ENCODE measurements around the gene RRP8.

RRP8 gene

DNA sequence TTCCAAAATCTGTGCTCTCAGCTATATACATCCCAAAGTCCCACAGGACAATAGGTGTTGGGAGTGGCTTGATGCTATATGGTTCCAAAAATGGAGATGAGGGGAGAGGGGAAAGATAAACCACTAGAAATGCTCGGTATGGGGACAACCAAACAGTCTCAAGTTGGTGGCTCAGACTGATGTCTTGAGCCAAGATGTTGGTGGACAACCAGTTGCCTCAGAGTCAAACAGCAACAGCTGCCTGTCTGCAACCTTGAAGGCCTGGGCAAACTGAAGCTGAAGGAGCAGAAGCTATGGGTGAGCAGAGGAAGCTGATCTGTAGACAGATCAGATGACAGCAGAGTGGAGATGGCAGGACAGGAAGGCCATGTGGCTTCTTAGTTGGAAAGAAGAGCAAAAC is 4.0 kb downstream of the RRP8 start:
- TF ChIP-seq CTCF (IDR thresholded peaks at IDR 0.05; ENCODE audit: low read depth, low read length): no peak
- H3K4me3 ChIP-seq (ENCODE audit: low read depth, low read length): no peak overlapping the region

- TF ChIP-seq CTCF (IDR thresholded peaks at IDR 0.05; ENCODE audit: low read depth, low read length): no peak
Observed at GRCh38 chr11:6598555-6598954, 4.9 kb downstream of the RRP8 start.

DNA sequence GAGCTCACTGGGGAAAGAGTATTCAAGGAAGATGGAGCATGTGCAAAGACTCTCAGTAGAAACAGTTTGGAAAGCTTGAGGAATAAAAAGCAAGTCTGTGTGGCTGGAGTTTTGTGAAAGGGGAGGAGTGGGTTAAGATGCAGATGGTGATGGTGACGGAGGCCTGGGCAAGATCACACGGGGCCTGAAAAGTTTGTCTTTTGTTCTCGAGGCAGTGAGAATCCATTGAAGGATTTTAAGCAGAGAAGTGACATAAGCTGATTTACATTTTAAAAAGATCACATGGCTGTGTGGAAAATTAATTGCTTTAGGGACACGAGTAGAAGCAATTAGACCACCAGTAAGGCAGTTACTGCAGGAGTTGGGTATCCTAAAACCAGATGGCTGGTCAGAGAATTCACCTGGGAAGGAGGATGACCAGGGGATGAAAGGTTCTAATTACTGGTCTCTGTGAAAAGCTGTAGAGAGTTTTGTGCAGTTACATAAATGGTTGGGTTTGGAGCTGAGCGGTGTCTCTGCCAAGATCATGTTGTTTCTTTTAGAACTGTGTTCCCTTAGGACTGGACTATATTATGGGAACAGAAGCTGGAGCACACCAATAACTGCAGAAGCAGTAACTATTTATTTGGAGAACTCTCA is 7.1 kb downstream of the RRP8 start:
- TF ChIP-seq CTCF (IDR thresholded peaks at IDR 0.05; ENCODE audit: low read depth, low read length): no peak
- no peak overlapping the region for H3K4me3 ChIP-seq (ENCODE audit: low read depth, low read length)

More at GRCh38 chr11:6598555-6598954, 4.9 kb downstream of the RRP8 start:
- no peak overlapping the region for H3K4me3 ChIP-seq (ENCODE audit: low read depth, low read length)

DNA sequence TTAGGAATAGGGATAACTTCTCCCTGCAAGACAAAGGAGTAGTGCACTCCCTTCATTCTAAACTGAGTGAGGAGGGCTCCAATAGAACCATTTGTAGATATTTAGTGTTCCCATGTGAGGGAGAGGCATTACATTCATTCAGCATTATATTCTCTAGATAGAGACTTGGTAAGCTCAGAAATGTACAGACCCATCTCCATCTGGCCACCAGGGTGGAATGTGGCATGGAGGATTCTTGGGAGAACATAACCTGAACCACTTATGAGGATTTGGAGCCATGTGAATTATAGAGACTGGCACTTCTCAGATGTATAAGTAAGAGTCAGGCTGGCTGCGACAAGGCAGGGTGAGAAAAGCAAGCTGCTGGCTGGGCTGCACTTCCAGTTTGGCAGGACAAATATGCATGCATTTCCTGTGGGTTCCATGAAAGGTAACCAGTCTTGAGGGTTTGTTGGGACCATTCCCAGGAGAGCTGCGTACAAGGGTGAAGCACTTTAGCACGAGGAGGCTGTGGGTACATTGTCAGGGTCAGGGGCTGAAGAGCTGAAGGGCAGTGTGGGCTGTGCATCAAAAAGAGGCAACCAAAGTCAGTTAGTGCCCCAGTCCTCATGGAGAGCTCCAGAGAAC is 9.2 kb downstream of the RRP8 start:
- no peak overlapping the region for H3K4me3 ChIP-seq (ENCODE audit: low read depth, low read length)
- no peak for TF ChIP-seq CTCF (IDR thresholded peaks at IDR 0.05; ENCODE audit: low read depth, low read length)

- no peak overlapping the region for H3K4me3 ChIP-seq (ENCODE audit: low read depth, low read length)
- no peak for TF ChIP-seq CTCF (IDR thresholded peaks at IDR 0.05; ENCODE audit: low read depth, low read length)
Observed at GRCh38 chr11:6588018-6588417, 15.4 kb downstream of the RRP8 start.

- no peak for TF ChIP-seq CTCF (IDR thresholded peaks at IDR 0.05; ENCODE audit: low read depth, low read length)
- H3K4me3 ChIP-seq (ENCODE audit: low read depth, low read length): no peak overlapping the region
Observed at GRCh38 chr11:6587360-6587953, 16.0 kb downstream of the RRP8 start.
